Neutrophil (primary cell): ENCODE measurements around the gene LSM12.
"Not testable (repeated sequence)": the region's sequence is repeated elsewhere in the genome, so short reads cannot be mapped to it uniquely, and the experiment has no call there.

Experiments
- H3K27ac ChIP-seq: fragments of 200-600 bp; sonication (generic); 2 replicates; pipeline ENCODE4 v1.5.1; 2016; ENCODE audit warnings: mild to moderate bottlenecking, moderate library complexity
- H3K27me3 ChIP-seq: fragments of 200-600 bp; sonication (generic); 2 replicates; pipeline ENCODE4 v1.6.0; 2016; ENCODE audit warnings: mild to moderate bottlenecking
- H3K36me3 ChIP-seq: fragments of 200-600 bp; sonication (generic); 2 replicates; pipeline ENCODE4 v1.5.1; 2017
- H3K4me1 ChIP-seq, 2 experiments: fragments of 200-600 bp in 1 of 2; sonication (generic) in 1 of 2; 1 replicate in 1 of 2; 2 replicates in 1 of 2; pipeline versions ENCODE4 v1.5.1 to v1.6.1; 2013 to 2016; ENCODE audit warnings: low read depth in 1 of 2, low read length in 1 of 2, mild to moderate bottlenecking in 1 of 2, moderate library complexity in 1 of 2; ENCODE audit not compliant: control insufficient read depth in 1 of 2, insufficient read depth in 1 of 2
- H3K4me3 ChIP-seq, 2 experiments: fragments of 200-600 bp in 1 of 2; sonication (generic) in 1 of 2; 1 replicate in 1 of 2; 2 replicates in 1 of 2; pipeline ENCODE4 v1.5.1; 2013 to 2016; ENCODE audit warnings: low read depth in 1 of 2, low read length in 1 of 2, mild to moderate bottlenecking in 1 of 2, moderate library complexity in 1 of 2
- H3K9me3 ChIP-seq: fragments of 200-600 bp; sonication (generic); 2 replicates; pipeline ENCODE4 v1.5.1; 2016
- TF ChIP-seq, protein P1 (sequence below): fragments of 200-600 bp; sonication (generic); IDR thresholded peaks from 2 replicates; pipeline ENCODE4 v1.5.1; 2016; ENCODE audit warnings: antibody characterized with exemption

LSM12 gene

DNA sequence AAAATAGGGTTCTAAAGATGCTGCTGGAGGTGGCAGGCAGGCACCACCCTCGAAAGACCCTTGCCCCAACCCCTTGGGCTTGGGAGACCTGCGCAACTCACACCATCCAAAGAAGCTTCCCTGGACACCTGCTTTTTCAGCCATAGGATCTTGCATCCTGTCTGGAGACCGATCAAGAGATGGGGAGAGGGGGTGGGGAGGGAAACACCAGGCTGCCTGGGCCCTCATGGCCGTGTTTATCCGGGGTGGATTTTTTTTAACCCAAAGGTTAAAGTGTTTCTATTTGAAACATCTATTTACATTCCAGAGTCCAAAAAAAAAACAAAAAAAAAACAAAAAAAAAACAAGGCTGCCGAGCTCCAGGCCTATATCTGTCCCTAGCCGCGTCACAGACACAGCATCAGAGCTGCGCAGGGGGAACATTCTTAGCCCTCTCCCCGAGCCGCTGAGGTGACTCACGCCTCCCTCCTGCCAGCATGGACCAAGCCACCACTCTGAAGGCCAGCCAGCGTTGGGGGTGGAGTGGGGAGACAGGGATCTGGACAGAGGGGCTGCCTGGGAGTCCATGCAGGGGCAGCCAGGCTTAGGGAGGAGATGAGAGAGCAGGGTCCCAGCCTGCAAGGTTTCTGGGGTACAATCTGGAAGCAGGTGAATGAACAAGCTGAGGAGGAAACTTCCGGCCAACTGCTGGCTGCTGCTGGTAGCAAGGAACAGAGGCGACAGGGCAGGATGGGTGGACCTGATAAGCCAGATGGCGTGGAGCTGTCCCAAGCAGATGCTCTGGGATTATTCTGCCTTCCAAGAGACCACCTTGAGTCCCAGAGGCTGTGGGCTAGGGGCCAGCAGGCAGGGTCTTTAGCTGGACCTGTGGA, 42.2 kb upstream of the LSM12 start:
- H3K9me3 ChIP-seq, result no peaks in the 10 kb centered on the region
- H3K4me3 ChIP-seq, result no peak overlapping the region
- no peak overlapping the region for H3K27ac ChIP-seq
- peaks cover 61% of the 10 kb centered on the region for H3K36me3 ChIP-seq
- H3K27me3 ChIP-seq, result no peaks in the 10 kb centered on the region
- H3K4me1 ChIP-seq, result peaks cover 26 to 28% of the 10 kb centered on the region in 2 experiments
- TF ChIP-seq, protein P1, sequence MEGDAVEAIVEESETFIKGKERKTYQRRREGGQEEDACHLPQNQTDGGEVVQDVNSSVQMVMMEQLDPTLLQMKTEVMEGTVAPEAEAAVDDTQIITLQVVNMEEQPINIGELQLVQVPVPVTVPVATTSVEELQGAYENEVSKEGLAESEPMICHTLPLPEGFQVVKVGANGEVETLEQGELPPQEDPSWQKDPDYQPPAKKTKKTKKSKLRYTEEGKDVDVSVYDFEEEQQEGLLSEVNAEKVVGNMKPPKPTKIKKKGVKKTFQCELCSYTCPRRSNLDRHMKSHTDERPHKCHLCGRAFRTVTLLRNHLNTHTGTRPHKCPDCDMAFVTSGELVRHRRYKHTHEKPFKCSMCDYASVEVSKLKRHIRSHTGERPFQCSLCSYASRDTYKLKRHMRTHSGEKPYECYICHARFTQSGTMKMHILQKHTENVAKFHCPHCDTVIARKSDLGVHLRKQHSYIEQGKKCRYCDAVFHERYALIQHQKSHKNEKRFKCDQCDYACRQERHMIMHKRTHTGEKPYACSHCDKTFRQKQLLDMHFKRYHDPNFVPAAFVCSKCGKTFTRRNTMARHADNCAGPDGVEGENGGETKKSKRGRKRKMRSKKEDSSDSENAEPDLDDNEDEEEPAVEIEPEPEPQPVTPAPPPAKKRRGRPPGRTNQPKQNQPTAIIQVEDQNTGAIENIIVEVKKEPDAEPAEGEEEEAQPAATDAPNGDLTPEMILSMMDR, result no peak

DNA sequence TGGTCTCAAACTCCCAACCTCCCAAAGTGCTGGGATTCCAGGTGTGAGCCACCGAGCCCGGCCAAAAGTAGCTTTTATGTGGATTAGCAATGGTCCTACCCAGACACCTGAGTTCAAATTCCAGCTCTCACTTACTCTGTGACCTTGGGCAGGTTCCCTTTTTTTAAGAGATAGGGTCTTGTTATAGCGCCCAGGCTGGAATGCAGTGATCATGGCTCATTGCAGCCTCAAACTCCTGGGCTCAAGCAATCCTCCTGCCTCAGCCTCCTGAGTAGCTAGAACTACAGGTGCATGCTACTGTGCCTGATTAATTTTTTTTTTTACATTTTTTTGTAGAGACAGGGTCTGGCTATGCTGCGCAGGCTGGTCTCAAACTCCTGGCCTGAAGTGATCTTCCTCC, 40.3 kb upstream of the LSM12 start:
- Histone ChIP-seq H3K4me1 (peaks cover 24% of the 10 kb centered on the region in 2 experiments), H3K27me3 (no peaks in the 10 kb centered on the region), H3K27ac (no peak overlapping the region), H3K9me3 (no peaks in the 10 kb centered on the region), H3K36me3 (peaks cover 69% of the 10 kb centered on the region), H3K4me3 (no peak overlapping the region)
- TF ChIP-seq, protein P1, result no peak

DNA sequence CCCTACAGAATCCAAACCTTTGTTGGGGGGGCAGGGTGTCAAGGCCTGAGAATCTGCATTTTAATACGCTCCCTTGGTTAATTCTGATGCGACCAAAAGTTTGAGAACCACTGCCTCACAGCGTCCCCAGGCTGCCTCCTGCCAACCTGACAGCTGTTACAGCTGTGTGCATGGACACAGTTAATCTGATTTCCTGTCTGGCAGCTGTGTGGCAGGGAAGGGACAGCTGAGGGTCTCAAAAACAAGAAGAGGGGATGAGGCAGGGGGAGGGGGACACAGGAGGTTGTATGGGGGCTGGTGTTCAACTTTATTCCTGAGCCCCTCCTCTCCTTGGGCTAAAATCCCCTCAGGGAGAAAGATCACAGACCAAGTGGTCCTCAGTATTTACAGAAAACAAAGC, 39.5 kb upstream of the LSM12 start:
- H3K4me3 ChIP-seq, result no peak overlapping the region
- peaks cover 73% of the 10 kb centered on the region for H3K36me3 ChIP-seq
- H3K27me3 ChIP-seq, result no peaks in the 10 kb centered on the region
- H3K9me3 ChIP-seq, result no peaks in the 10 kb centered on the region
- TF ChIP-seq, protein P1, result no peak
- peaks cover 15% of the 10 kb centered on the region in 2 experiments for H3K4me1 ChIP-seq
- no peak overlapping the region for H3K27ac ChIP-seq

DNA sequence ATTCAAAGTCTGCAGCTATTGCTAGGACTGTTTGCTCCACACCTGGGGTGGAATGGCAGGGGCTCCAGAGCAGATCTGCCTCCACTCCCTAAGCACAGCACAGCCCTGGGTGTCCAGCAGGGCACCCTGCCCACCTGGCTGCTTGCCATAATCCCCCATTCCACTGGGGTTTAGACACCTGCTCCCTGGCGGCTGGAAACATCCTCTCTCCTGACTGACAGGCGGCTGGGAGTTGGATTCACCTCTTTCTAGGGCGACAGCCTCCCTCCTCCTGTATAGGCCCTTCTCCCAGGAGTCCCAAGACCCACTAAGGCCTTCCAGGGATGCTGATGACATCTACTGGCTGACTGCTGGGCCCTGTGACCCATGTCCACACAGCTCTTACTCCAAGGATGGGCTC, 39.0 kb upstream of the LSM12 start:
- peaks cover 71% of the 10 kb centered on the region for H3K36me3 ChIP-seq
- no peaks in the 10 kb centered on the region for H3K9me3 ChIP-seq
- no peak overlapping the region for H3K27ac ChIP-seq
- H3K27me3 ChIP-seq, result no peaks in the 10 kb centered on the region
- H3K4me3 ChIP-seq, result no peak overlapping the region
- TF ChIP-seq, protein P1, result no peak
- H3K4me1 ChIP-seq, result peaks cover 11% of the 10 kb centered on the region in 2 experiments

DNA sequence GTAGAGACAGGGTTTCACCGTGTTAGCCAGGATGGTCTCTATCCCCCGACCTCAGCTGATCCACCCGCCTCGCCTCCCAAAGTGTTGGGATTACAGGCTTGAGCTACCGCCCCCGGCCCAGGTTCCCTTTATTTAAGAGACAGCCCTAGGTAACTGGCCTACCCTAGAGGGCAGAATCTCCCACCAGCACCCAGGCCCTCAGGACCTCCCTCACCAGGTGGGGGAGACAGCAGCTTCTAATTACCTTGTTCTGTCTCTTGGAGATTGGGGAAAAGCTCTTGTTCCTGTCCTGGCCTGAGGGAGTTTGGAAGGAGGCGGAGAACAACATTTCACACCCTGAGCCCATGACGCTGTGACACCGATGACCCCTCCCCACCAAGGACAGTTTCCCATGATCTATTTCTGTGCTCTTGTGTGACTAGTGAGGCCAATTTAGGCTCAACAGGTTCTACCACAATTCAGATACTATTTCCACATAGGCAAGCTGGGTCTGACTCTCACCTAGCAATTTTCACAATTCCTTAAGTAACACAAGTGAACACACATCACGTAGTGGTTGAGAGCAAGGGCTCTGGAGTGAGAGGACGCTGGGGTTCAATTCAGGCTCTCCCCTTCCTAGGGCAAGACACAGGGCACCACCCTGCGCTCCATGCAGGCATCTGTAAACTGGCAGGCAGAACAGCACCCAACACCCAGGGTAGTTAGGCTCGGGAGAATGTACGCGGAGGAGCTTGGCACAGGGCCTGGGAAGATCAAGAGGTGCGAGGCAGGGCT, 36.6 kb upstream of the LSM12 start:
- H3K9me3 ChIP-seq, result no peaks in the 10 kb centered on the region
- no peaks in the 10 kb centered on the region for H3K27me3 ChIP-seq
- TF ChIP-seq, protein P1, result no peak
- H3K4me1 ChIP-seq, result peaks cover 0 to 5% of the 10 kb centered on the region in 2 experiments
- H3K36me3 ChIP-seq, result peaks cover 48% of the 10 kb centered on the region
- no peak overlapping the region for H3K27ac ChIP-seq
- no peak overlapping the region for H3K4me3 ChIP-seq

DNA sequence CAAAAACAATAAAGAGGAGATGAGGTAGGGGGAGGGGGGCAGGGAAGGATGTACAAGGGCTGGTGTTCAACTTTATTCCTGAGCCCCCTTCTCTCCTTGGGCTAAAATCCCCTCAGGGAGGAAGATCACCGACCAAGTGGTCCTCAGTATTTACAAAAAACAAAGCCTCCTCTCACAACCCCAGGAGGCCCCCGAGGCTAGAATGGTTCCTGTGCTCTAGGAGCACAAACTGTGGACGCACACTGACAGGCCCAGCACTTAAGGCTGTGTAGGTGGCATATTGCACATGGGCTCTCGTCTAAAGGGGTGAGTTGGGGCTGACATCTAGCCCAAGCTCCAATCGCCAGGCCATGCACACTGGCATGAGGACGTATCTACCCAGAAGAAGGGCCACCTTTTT, 35.4 kb upstream of the LSM12 start:
- not testable (repeated sequence) for H3K27me3 ChIP-seq, H3K9me3 ChIP-seq, H3K27ac ChIP-seq, H3K4me3 ChIP-seq
- Histone ChIP-seq H3K36me3 (peaks cover 40% of the 10 kb centered on the region), H3K4me1 (peaks cover 0 to 11% of the 10 kb centered on the region in 2 experiments)
